ENCODE results near the gene SEZ6L2. TPM values are rescaled to one million over a fixed set of nuclear protein-coding genes. Genes with fewer than 3 reads are reported as not detected.
A peak's percentile ranks its signal among the peaks of the same experiment; 100 is the strongest.

Gene SEZ6L2
- total RNA-seq, 1 donor from 2014 or later: 8.7 TPM

- no peak for DNase-seq (ENCODE audit: low read depth, low spot score)
- peak overlapping the region; percentile 48 for H3K4me3 Mint-ChIP-seq
- H3K27me3 Mint-ChIP-seq (ENCODE audit: low read depth): peaks cover 31% of the 10 kb centered on the region
- peaks cover 7% of the 10 kb centered on the region for H3K4me1 Mint-ChIP-seq
- TF ChIP-seq CTCF (conservative IDR thresholded peaks at IDR 0.05): no peak
- no peak overlapping the region for H3K27ac Mint-ChIP-seq (ENCODE audit: unreplicated experiment)
- H3K9me3 Mint-ChIP-seq: no peaks in the 10 kb centered on the region
- H3K36me3 Mint-ChIP-seq (ENCODE audit: low read depth): no peaks in the 10 kb centered on the region
Measured at GRCh38 chr16:29903590-29903989, 4.2 kb upstream of the SEZ6L2 start.

- peak overlapping the region; percentile 22 for H3K4me3 Mint-ChIP-seq
- H3K27ac Mint-ChIP-seq (ENCODE audit: unreplicated experiment): no peak overlapping the region
Measured at GRCh38 chr16:29901607-29901945, 2.2 kb upstream of the SEZ6L2 start.

GRCh38 chr16:29900888-29901606, 1.7 kb upstream of the SEZ6L2 start:
- Mint-ChIP-seq H3K27ac (ENCODE audit: unreplicated experiment) (no peak overlapping the region), H3K36me3 (ENCODE audit: low read depth) (no peaks in the 10 kb centered on the region), H3K27me3 (ENCODE audit: low read depth) (peaks cover 49% of the 10 kb centered on the region), H3K4me3 (peak overlapping the region; percentile 70), H3K4me1 (peaks cover 16% of the 10 kb centered on the region), H3K9me3 (no peaks in the 10 kb centered on the region)
- TF ChIP-seq CTCF (conservative IDR thresholded peaks at IDR 0.05): no peak
- no peak for DNase-seq (ENCODE audit: low read depth, low spot score)

More at GRCh38 chr16:29901607-29901945, 2.2 kb upstream of the SEZ6L2 start:
- Mint-ChIP-seq H3K9me3 (no peaks in the 10 kb centered on the region), H3K36me3 (ENCODE audit: low read depth) (no peaks in the 10 kb centered on the region), H3K27me3 (ENCODE audit: low read depth) (peaks cover 47% of the 10 kb centered on the region), H3K4me1 (peaks cover 16% of the 10 kb centered on the region)
- DNase-seq (ENCODE audit: low read depth, low spot score): no peak
- TF ChIP-seq CTCF (conservative IDR thresholded peaks at IDR 0.05): no peak

GRCh38 chr16:29900102-29900887, 945 bp upstream of the SEZ6L2 start, which contains the start of gene ASPHD1:
Gene ASPHD1 (plus strand): TSS chr16:29900488. CDS start chr16:29900972, 484 bp downstream.
- Mint-ChIP-seq H3K9me3 (no peaks in the 10 kb centered on the region), H3K27ac (ENCODE audit: unreplicated experiment) (no peak within 1 kb of the TSS), H3K36me3 (ENCODE audit: low read depth) (no peaks in the 10 kb centered on the region), H3K4me1 (peaks cover 16% of the 10 kb centered on the region), H3K4me3 (peak within 1 kb of the TSS; percentile 78), H3K27me3 (ENCODE audit: low read depth) (peaks cover 49% of the 10 kb centered on the region)
- TF ChIP-seq CTCF (conservative IDR thresholded peaks at IDR 0.05): no peak
- DNase-seq (ENCODE audit: low read depth, low spot score): peak; percentile 49

- no peak for TF ChIP-seq CTCF (conservative IDR thresholded peaks at IDR 0.05)
- H3K27ac Mint-ChIP-seq (ENCODE audit: unreplicated experiment): no peak overlapping the region
Measured at GRCh38 chr16:29898804-29899515, 390 bp downstream of the SEZ6L2 start.

More at GRCh38 chr16:29898804-29899515, 390 bp downstream of the SEZ6L2 start:
- H3K27me3 Mint-ChIP-seq (ENCODE audit: low read depth): peaks cover 49% of the 10 kb centered on the region
- DNase-seq (ENCODE audit: low read depth, low spot score): no peak
- no peaks in the 10 kb centered on the region for H3K36me3 Mint-ChIP-seq (ENCODE audit: low read depth)
- H3K9me3 Mint-ChIP-seq: no peaks in the 10 kb centered on the region
- H3K4me3 Mint-ChIP-seq: peak overlapping the region; percentile 80
- peaks cover 16% of the 10 kb centered on the region for H3K4me1 Mint-ChIP-seq

Measured in neural crest cell (in vitro differentiated cells).